ENCODE results near the gene MLXIPL.
"Not testable (repeated sequence)": the region's sequence is repeated elsewhere in the genome, so short reads cannot be mapped to it uniquely, and the experiment has no call there.

Gene MLXIPL

DNA sequence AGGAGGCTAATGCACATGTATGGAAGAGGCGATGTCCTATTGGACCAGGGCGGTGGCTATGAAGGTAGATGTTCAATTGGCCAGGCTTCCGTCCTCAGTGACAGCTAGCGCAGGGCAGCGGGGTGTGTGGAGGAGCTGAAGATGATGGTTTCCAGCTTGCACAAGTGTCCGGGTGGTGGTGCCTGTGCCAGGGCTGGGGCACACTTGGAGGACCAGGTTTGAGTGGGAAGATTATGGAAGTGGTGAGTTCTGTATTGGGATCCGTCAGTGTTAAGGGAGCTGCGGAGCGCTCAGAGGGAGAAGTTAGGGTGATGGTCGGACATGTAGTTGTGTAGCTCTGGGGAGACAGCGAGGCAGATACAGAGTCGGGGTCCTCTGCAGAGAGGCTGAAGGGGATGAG lies 37.4 kb downstream of the MLXIPL start:
- in situ Hi-C loops (cut with MboI; ENCODE audit: low sequenced_read_pairs), result no loop called here

DNA sequence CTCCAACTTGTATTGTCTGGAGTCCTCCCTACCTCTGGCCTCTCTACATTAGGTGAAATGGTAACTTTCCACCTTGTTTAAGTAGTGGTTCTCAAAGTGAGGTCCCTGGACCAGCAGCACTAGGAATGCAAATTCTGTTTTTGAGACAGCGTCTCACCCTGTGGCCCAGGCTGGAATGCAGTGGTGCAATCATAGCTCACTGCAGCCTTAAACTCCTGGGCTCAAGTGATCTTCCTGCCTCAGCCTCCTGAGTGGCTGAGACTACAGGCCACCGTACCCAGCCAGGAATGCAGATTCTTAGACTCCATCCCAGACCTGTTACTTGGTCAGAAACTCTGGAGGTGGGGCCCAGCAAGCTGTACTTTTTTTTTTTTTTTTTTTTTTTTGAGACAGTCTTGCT lies 39.1 kb downstream of the MLXIPL start:
- in situ Hi-C loops (cut with MboI; ENCODE audit: low sequenced_read_pairs), result no loop called here

DNA sequence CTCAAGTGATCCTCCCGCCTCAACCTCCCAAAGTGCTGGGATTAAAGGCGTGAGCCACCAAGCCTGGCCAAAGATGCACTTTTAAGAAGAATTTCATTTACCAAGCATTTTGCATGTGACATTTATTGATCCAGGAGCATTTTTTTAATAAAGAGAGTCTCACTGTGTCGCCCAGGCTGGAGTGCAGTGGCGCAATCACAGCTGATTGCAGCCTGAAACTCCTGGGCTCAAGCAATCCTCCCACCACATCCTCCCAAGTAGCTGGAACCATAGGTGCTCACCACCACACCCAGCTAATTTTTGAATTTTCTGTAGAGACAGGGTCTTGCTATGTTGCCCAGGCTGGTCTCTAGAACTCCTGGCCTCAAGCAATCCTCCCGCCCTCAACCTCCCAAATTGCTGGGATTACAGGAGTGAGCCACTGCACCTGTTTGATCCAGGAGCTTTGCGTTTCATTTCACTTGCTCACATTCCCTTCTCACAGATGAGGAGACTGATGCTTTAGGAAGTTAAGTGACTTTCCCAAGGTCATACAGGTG lies 41.6 kb downstream of the MLXIPL start:
- in situ Hi-C loops (cut with MboI; ENCODE audit: low sequenced_read_pairs), result no loop called here

DNA sequence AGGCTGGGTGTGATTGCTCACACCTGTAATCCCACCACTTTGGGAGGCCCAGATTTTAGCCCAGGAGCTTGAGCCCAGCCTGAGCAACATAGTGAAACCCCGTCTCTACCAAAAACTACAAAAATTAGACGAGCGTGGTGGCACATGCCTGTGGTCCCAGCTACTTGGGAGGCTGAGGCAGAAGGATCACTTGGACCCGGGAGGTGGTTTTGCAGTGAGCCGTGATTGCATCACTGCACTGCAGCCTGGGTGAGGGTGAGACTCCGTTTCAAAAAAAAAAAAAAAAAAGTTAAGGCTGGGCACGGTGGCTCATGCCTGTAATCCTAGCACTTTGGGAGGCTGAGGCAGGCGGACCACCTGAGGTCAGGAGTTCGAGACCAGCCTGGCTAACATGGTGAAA lies 43.3 kb downstream of the MLXIPL start:
- in situ Hi-C loops (cut with MboI; ENCODE audit: low sequenced_read_pairs), result not testable (repeated sequence)

DNA sequence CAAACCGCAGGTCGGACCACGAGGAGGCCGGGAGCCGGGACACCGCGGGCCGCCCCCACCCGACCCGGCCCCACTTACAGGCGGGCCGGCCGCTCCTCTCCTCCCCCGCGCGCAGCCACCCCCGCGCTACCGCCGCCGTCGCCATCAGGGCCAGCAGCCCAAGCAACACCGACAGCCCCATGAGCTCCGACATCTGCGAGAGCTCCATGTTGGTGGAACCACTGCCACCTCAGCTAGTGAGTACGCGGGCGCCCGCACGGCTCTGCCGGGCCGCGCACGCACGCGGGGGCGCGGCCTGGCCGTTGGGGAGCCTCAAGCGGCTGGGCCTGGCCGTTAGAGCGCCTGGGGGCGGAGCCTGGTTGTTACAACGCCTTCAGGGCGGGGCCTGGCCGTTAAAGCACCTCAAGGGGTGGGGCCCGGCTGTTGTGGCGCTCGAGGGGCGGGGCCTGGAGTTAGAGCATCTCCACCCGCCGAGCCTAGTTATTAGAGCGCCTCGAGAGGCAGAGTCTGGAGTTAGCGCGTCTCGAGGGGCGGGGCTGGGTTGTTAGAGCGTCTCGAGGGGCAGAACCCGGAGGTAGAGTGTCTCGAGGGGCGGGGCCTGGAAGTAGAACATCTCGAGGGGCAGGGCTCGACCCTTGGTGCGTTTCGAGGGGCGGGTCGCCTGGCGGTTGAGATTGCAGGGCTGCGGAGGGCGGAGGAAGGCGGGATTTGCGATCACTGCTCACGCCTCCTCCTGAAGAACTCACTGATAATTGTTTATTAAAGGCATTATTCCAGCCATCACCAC lies 45.8 kb downstream of the MLXIPL start, which contains the start of gene TBL2:
Gene TBL2, minus strand, starts transcription at position 238 of the 787 bp plus-strand sequence. Its CDS starts 30 bp downstream, at position 208.
- in situ Hi-C loops (cut with MboI; ENCODE audit: low sequenced_read_pairs), result no loop called here

DNA sequence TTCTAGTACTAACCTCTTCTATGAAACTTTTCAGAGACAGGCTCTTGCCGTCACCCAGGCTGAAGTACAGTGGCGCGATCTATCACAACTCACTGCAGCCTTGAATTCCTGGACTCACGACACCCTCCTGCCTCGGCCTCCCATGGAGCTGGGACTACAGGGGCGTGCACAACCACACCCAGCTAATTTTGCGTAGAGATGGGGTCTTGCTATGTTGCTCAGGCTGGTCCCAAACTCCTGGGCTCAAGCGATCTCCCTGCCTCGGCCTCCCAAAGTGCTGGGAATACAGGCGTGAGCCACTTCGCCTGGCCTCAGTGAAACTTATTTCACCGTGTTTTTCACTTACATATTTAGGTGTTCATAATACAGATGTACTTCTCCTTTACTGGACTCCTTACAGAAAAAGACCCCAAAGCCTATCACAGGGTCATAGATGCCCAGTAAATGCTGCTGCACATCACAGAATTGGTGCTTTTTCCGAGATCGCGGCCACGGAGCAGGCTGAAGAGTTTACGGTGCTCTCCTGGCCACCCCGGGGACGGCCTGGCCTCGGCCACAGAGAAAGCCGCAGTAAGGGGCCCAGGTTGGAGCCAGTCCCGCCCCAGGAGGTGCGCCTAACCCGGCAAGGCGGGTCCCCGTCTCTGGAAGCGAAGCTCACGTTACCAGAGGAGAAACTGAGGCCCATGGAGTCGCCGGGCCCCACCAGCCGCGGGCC lies 46.5 kb downstream of the MLXIPL start:
- in situ Hi-C loops (cut with MboI; ENCODE audit: low sequenced_read_pairs), result no loop called here

DNA sequence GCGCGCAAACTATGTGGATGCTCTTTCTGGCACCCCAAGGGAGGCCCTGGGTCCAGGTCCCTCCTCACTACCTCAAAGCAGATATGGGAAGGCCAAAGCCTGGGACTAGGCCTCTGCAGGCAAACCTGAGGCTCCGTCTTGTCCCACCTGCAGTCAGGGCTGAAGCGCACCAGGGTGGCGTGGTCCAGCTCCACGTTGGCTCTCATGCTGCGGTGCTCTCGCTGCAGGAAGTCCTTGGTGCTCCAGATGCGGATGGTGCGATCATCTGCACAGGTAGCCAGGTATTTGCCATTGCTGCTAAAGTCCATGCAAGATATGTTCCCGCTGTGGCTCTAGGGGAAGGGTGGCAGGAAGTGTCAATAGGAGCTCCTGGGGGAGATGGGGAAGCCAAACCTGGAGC lies 50.5 kb downstream of the MLXIPL start:
- in situ Hi-C loops (cut with MboI; ENCODE audit: low sequenced_read_pairs), result no loop called here

DNA sequence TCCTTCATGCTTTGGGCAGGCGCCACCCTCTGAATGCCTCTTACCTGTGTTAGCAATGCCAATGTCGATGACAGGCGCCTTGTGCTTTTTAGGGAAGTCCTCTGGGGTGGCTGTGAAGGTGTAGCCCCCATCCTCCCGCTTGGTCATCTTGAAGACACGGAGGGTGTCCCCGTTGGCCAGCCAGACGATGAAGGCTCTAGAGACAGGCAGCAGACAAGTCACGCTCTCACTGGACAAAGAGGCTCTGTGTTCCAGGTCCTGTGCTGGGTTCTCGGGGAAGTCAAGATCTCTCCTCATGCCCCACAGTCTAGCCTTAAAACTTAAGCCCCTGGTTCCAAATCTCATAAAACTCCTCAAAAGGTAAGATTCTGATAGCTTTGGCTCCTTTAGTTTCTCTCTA lies 51.0 kb downstream of the MLXIPL start:
- in situ Hi-C loops (cut with MboI; ENCODE audit: low sequenced_read_pairs), result no loop called here

DNA sequence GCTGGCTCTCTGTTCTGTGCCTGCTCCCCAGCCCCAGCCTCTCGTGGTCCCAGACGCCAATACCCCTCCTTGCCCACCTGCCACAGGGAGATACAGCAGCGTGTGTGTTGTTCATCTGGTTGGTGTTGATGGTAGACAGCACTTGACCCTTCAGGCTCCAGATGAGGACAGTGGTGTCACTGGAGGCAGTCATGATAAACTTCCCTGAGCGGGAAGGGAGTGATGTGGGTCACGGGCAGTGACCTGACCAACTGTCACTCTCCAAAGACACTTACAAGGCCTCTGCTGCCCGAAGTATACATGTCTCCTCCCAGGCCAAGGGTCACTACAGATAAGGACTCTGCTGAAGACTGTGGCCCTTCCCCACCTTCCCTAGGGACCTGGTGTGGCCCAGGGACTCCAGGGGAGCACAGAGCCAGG lies 51.5 kb downstream of the MLXIPL start:
- in situ Hi-C loops (cut with MboI; ENCODE audit: low sequenced_read_pairs), result no loop called here

DNA sequence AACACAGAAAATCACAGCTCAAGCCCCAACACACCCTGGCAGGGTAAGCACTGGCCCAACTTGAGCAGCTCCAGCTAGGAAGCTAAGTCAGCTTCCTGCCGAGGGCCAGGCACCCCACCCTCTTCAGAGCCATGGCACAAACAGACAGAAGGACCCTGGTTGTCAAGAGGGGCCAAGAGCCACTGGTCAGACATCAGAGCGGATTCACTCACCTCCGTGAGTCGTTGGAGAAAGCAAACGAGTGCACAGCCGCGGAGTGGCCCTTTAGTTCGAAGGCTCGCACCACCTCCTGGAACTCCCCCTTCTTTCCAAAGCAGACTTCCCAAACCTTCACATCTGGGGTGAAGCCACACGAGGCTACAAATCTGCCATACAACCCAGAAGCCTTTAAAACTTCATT lies 53.3 kb downstream of the MLXIPL start:
- in situ Hi-C loops (cut with MboI; ENCODE audit: low sequenced_read_pairs), result no loop called here

DNA sequence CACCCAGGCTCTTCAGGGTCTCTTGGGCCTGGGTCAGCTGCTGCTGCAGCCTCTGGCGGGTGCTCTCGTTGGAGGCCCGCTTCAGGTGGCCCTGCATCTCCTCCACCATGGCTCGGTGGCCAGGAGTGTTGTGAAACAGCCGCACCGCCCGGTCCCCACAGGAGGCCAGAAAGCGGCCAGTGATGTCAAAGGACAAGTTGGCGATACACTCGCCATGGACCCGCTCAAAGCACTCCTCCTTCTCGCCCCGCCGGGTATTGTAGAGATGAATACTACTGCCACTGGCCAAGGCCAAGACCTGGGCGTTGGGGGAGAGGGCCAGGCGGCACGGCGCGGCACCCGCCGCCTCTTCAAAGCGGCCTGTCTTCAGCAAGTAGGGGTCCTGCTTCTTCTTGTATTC lies 53.8 kb downstream of the MLXIPL start:
- in situ Hi-C loops (cut with MboI; ENCODE audit: low sequenced_read_pairs), result no loop called here

DNA sequence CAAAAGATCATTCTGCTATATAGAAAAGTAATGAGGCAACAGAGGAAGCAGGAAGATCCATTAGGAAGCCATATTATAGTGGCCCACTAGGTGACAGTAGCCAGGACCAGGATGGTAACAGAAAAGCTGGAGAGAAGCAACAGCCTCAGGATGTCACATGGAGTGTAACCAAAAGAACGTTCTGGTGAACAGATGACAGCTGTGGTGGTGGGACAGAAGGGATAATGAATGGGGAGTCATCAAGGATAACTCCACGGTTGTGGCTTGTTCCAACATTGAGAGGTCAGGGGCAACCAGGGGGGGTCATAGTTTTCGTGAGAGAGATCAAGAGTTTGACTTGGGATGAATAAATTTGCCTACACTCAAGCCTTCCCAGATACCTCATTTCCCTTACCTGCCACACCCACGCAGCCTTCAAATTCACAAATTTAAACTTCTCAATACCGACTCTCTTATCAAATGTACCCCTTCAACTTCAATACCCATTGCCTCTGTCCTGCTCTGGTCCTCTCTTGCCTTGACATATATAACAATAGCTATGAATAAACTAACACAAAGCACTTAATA lies 55.2 kb downstream of the MLXIPL start:
- in situ Hi-C loops (cut with MboI; ENCODE audit: low sequenced_read_pairs), result no loop called here

DNA sequence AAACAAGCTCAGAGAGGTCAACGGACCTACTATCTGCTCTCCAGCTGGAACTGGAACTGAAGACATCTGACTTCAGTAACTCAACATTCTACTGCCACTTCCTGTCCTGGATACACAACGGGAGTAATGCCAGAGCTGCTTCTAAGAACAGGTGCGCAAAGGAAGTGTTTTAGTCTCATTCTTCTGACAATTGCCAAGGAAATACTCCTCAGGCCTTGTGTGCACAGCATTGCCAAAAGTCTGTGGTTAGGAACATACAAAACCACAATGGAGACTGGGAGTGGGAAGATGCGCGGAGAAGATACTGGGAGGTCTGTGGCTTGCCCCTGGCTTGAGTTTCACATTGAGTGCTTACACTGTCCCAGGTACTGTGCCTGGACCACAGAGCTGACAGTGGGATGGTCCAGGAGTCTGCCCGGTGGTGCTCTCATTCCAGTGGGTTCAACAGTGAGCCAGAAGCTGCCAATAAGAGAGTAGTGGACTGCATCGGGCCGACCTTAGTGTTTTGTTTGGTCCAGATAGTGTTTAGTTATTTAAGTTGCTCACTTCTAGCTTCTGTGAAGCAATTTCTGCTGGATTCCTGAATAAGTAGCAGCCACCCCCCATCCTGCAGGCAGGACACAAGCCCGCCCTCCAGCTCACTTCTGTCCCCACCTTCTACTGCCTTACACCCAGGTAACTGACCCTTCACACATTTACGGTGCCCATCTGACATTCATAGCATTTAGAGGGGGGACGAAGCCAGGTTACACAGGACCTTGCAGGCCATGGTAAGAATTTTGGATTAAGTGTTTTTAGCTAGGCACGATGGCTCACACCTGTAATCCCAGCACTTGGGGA lies 56.3 kb downstream of the MLXIPL start:
- in situ Hi-C loops (cut with MboI; ENCODE audit: low sequenced_read_pairs), result no loop called here

DNA sequence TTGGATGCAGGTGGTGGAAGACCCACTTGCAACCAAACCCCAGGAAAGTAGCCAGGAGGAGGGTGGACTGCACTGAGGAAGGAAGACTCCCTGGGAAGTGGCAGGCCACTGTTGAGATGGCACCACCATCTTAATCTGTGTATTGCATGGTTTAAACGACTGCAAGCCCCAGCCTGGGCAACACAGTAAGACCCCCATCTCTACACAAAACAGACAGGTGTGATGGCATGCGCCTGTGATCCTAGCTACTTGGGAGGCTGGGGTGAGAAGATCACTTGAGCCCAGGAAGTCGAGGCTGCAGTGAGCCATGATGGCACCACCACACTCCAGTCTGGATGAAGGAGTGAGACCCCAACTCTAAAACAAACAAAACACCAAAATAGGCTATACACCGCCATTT lies 57.2 kb downstream of the MLXIPL start:
- in situ Hi-C loops (cut with MboI; ENCODE audit: low sequenced_read_pairs), result no loop called here

DNA sequence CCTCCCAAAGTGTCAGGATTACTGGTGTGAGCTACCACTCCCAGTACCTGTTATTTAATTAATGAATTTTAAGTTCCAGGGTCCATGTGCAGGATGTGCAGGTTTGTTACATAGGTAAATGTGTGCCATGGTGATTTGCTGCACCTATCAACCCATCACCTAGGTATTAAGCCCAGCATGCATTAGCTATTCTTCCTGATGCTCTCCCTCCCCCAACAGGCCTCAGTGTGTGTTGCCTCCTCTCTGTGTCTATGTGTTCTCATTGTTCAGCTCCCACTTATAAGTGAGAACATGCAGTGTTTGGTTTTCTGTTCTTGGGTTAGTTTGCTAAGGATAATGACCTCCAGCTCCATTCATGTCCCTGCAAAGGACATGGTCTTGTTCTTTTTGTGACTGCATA lies 57.9 kb downstream of the MLXIPL start:
- in situ Hi-C loops (cut with MboI; ENCODE audit: low sequenced_read_pairs), result not testable (repeated sequence)

DNA sequence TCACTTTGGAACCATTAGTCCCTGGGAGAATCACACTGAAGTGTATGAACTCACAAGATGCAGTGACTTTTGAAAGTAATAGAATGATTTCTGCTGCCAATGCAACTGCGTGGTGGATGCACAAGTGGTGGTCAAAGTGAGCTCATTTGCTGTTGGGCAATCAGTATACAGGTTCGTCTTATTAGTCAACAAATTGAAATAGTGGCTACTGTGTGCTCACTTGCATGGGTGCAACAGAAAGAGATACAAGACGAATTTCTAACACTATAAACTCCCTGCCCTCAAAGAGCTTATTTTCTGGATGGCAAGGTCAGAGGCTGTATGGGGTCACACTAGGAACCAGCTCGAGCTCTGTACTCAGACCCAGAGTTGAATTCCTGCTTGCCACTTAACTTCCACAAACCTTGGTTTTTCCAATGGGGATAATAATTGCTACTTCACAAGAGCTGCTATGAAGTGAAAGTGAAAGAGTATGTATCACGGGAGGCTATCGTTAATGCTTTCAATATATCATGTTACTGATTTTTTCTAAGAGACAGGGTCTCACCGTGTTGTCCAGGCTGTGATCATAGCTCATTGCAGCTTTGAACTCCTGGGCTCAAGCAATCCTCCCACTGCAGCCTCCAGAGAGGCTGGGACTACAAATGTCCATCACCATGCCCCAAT lies 58.5 kb downstream of the MLXIPL start:
- in situ Hi-C loops (cut with MboI; ENCODE audit: low sequenced_read_pairs), result no loop called here

DNA sequence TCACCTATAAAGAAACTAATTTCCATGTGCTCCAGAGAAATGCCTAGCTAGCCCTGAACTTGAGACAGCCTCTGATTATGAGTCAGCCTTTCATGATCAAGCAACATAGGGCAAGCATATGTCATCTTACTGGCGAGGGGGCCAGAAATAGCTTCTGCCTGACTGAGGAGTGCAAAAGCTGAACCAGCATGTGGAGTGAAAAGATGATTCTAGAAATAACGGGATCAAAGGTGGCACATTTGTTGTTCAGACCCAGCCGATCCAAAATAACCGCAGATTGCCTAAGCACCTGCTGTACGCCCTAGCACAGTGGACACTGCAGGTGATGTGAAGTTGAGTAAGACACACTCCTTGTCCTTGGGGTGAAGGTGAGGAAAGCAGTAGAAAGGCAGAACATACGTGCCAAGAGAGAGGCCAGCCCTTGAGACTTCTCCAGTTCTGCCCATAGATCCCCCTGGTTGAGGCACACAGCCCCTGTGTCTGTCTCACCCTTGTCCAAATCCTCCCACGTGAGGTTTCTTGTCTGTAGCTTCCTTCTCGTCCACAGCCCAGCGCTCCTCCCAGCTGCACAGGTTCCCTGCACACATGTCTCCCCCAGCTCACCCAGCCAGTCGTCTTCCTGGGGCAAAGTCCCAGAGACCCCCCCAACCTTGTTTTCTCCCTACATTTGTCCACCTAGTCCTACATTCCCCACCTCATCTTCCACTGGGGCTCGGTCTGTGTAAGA lies 64.0 kb downstream of the MLXIPL start:
- in situ Hi-C loops (cut with MboI; ENCODE audit: low sequenced_read_pairs), result no loop called here

DNA sequence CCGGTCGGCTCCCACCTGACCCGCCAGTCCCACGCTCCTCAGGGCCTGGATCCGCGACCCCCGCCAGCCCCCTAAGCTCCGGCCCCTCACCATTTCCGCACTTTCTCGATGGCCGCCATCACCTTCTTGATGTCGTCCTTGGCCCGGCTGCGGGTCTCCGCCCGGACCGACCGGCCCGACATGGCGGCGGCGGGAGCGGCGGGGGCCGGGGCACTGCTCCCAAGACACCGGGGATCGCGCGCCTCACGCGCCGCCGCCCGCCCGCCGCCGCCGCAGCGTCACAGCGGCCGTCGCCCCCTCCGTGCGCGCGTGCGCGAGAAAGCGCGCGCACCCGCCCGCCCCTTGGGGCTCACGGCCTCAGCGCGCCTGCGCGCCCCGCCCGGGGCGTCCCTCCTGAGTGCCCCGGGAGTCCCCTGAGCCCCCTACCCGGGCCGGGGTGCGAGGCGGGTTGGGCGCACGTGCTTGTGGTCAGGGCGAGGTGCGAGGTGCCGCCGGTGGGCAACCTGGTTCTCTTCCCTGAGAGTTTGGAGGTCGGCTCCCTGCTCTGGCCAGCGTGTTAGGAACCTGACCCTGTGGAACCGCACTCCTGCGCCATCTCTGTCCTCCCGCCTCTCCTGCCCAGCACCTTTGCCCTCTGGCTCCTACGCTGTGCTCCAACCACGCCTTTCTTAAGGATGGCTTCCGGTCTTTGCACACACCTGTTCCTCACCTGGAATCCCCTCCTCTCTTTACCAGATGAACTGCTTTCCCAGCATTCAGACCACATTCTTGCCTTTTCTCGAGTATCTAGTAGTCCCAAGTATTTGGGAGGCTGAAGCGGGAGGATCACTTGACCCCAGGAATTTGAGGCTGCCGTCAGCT lies 66.7 kb downstream of the MLXIPL start, which contains the start of gene BCL7B:
Gene BCL7B, minus strand, starts transcription at position 294 of the 861 bp plus-strand sequence. Its CDS starts 112 bp downstream, at position 182.
- in situ Hi-C loops (cut with MboI; ENCODE audit: low sequenced_read_pairs), result no loop called here

DNA sequence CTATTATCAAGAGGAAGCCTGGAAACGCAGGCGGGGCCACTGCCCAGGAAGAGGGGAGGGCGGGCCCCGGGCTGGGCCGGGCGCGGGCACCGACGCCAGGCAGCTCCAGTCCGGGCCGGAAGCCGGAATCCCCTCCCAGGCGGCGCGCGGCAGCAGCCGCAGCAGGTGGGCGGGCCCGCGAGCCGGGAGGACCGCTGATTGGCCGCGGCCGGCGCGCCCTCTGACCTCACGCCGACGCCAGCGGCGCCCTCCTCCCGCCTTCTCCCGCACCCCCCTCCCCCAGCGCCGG lies 67.3 kb downstream of the MLXIPL start:
- in situ Hi-C loops (cut with MboI; ENCODE audit: low sequenced_read_pairs), result no loop called here
